GM12891 (cell line): Measurements from ENCODE around the gene KCTD18.

ENCODE experiments used
- DNase-seq: peaks from one replicate; pipeline ENCODE4 v3.0.0; 2011; ENCODE audit warnings: low spot score; ENCODE audit not compliant: insufficient read length
- FAIRE-seq: peaks from 2 replicates; lab custom pipeline; 2011; peaks lifted over from hg19 to GRCh38; lab: Jason Lieb, UNC
- PAX5 ChIP-seq: IDR thresholded peaks from 2 replicates; pipeline ENCODE4 v1.6.1; 2011; ENCODE audit warnings: low read length, moderate library complexity, mild to moderate bottlenecking; ENCODE audit not compliant: insufficient read depth, severe bottlenecking
- POLR2A ChIP-seq: IDR thresholded peaks from 2 replicates; pipeline ENCODE4 v1.6.1; 2011; ENCODE audit warnings: low read depth, low read length, control low read depth
- POLR2AphosphoS5 ChIP-seq: IDR thresholded peaks from 2 replicates; pipeline ENCODE4 v1.6.1; 2011; ENCODE audit warnings: low read depth, low read length, control low read depth
- POU2F2 ChIP-seq: IDR thresholded peaks from 2 replicates; pipeline ENCODE4 v1.6.1; 2011; ENCODE audit warnings: low read depth, mild to moderate bottlenecking, control low read depth, low read length, moderate library complexity
- SPI1 ChIP-seq: IDR thresholded peaks from 2 replicates; pipeline ENCODE4 v1.6.1; 2011; ENCODE audit warnings: low read depth, low read length, control low read depth
- TAF1 ChIP-seq: IDR thresholded peaks from 2 replicates; pipeline ENCODE4 v1.6.1; 2011; ENCODE audit warnings: low read depth, low read length, control low read depth

KCTD18 gene

GRCh38 chr2:200449149-200449548 lies 60.7 kb downstream of the KCTD18 start:
- TF ChIP-seq TAF1 (no peak), POLR2AphosphoS5 (no peak)
- FAIRE-seq: no peak

DNA sequence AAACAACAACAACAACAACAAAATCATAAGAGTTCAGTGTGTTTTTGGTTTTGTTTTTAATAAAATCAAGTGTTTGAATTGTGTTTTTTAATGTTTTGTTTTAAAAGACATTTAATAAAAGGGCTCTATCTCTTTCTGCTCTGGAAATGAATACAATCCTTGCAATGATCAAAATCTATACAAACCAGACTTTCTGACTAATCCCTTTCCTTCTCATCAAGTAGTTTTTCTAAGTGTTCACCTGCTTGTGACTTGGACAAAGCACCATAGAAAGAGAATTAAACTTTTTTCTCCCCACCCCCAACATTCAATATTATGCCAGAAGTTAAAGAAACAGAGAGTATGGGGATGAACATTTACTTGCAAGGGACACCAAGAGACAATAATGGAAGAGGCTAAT lies 61.4 kb downstream of the KCTD18 start:
- TF ChIP-seq SPI1 (no peak), TAF1 (no peak), PAX5 (no peak), POLR2AphosphoS5 (no peak)
- DNase-seq (no peak), FAIRE-seq (no peak)

More at GRCh38 chr2:200449149-200449548, 60.7 kb downstream of the KCTD18 start:
- DNase-seq: no peak

- peak; percentile 47 for FAIRE-seq
- TF ChIP-seq POU2F2 (no peak), POLR2A (no peak), TAF1 (no peak), POLR2AphosphoS5 (no peak), PAX5 (no peak), SPI1 (no peak)
- DNase-seq: no peak
Observed at GRCh38 chr2:200447139-200447855, 62.6 kb downstream of the KCTD18 start.

- FAIRE-seq (no peak), DNase-seq (no peak)
- TF ChIP-seq POLR2AphosphoS5: no peak
- TF ChIP-seq SPI1: no peak
- TF ChIP-seq TAF1: no peak
- no peak for TF ChIP-seq POU2F2
- no peak for TF ChIP-seq PAX5
- no peak for TF ChIP-seq POLR2A
Observed at GRCh38 chr2:200446612-200447011, 63.3 kb downstream of the KCTD18 start.

DNA sequence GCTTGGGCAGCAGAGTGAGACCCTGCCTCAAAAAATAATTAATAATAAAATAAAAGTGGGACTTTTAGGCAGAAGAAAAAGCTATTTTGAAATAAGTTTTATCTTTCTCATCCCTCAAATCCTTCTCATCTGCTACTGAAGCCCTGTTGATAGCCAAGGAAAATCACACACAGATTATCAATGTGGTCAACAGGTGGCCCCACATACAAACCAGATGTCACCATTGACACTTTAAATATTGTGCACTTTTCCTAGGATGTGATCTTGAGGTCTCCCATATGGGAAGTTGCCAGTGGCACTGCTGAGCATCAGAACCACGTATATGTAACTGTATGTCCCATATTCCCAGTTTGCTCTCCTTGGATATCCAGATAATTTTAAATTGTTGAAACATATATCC lies 64.6 kb downstream of the KCTD18 start:
- no peak for DNase-seq
- TF ChIP-seq TAF1 (no peak), SPI1 (no peak), POLR2AphosphoS5 (no peak)
- no peak for FAIRE-seq

DNA sequence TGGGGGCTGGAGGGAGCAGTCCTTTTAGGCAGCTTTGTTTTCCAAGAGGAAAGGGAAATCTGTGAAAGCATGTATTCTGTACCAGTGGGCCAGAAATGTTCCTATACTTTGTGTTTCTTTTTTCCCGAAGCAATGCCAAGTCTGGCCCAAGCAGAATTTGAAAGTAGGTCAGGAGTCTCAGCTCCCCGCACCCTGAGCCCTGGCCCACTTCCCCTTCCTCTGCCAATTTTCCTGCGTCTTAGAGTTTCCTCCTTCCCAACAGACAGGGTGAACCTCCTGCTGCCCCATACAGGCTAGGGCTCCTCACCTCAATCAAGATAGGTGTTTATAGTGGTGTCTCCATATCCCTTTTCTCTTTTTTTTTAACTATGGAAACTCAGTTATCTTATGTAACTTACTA lies 65.3 kb downstream of the KCTD18 start:
- FAIRE-seq (no peak), DNase-seq (no peak)
- TF ChIP-seq PAX5 (no peak), POLR2AphosphoS5 (no peak), TAF1 (no peak), POU2F2 (no peak), POLR2A (no peak), SPI1 (no peak)

DNA sequence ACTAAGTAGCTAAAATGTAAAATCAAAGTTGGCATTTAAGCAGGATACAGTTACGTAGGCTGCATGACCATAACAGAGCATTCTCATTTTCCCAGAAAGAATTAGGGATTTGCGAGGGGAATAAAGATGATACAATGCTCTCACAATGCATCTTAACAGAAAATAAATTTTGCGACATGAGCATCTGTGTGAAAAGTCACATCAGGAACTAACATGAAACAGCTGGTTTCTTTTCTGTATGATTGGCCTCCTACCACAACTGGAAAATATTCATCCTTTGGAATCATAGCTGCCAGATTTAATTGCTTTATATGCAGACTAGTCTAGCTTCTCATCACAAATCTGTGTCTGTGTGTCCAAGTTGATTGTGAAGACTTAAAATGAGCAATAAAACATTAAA lies 66.0 kb downstream of the KCTD18 start:
- no peak for TF ChIP-seq TAF1
- no peak for TF ChIP-seq POLR2A
- TF ChIP-seq POLR2AphosphoS5: no peak
- TF ChIP-seq SPI1: no peak
- no peak for DNase-seq
- FAIRE-seq: no peak

DNA sequence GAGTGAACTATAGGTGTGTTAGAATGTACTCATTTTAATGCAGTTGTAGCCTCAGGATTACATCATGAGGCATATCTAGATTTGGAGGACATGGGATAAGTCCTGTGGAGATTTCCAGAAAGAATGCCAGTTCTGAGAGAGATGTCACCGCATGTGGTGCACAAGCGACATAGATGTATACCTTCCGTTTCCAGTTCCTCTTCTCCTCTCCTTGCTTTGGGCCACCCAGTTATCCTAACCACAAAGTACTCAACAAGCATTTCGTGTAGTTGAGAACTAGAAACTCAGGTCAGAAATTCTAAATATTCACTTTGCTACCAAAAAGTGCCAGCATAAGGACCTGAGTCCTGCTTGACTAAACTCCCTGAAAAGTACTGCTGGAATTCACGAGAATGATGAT lies 66.5 kb downstream of the KCTD18 start:
- FAIRE-seq: peak; percentile 26
- TF ChIP-seq POU2F2: no peak
- TF ChIP-seq SPI1: peak; percentile 79
- DNase-seq: no peak

DNA sequence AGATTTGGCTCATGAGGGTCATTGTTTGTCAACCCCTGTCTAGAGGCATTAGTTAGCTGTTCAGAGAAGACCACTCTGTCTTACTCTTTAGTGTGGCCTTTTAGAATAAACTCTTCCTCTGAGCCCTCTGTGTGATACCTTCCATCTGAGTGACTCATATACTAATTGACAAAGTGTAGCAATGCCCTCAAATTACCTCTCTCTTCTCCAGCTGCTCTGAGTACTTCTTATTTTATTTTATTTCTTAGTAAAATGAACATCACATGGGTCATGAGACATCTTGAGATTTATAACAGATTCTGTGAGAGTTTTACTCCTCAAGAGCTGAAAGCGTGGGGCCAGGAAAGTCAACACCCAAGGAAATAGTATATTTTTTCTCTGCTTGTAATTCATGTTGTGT lies 67.4 kb downstream of the KCTD18 start:
- DNase-seq (no peak), FAIRE-seq (no peak)

DNA sequence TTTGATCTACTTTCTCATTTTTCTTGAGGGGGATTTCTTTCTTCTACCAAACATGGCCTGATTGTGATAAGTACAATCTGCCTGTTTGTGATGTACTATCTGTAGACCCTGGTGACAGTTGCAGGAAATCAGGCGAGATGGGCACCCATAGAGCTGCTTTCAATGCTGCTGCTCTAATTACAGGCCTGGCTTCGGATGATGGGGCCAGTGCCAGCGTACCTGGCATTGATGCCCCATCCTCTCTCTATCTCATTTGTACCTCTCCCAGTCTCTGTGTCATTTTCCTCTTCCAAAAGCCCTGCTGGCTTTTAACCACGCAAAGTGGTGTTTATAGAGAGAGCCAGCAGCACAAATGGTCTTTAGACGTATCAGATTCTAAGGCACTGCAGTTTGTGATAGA lies 69.9 kb downstream of the KCTD18 start:
- DNase-seq (no peak), FAIRE-seq (no peak)
- TF ChIP-seq POLR2A (no peak), POU2F2 (no peak), POLR2AphosphoS5 (no peak), SPI1 (no peak), PAX5 (no peak), TAF1 (no peak)

More for the DNA sequence above, 67.4 kb downstream of the KCTD18 start:
- TF ChIP-seq SPI1 (no peak), TAF1 (no peak), POLR2AphosphoS5 (no peak), POLR2A (no peak), PAX5 (no peak), POU2F2 (no peak)
